Fibroblast of gingiva (primary cell): ENCODE measurements around the gene CES5A.
"Not testable (repeated sequence)": the region's sequence is repeated elsewhere in the genome, so short reads cannot be mapped to it uniquely, and the experiment has no call there.

ENCODE experiments used
- DNase-seq: peaks from one replicate; pipeline ENCODE4 v3.0.0-alpha.2; 2011; ENCODE audit warnings: low read depth

The CES5A gene, protein sequence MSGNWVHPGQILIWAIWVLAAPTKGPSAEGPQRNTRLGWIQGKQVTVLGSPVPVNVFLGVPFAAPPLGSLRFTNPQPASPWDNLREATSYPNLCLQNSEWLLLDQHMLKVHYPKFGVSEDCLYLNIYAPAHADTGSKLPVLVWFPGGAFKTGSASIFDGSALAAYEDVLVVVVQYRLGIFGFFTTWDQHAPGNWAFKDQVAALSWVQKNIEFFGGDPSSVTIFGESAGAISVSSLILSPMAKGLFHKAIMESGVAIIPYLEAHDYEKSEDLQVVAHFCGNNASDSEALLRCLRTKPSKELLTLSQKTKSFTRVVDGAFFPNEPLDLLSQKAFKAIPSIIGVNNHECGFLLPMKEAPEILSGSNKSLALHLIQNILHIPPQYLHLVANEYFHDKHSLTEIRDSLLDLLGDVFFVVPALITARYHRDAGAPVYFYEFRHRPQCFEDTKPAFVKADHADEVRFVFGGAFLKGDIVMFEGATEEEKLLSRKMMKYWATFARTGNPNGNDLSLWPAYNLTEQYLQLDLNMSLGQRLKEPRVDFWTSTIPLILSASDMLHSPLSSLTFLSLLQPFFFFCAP

GRCh38 chr16:55875273-55875672 is at the start of gene CES5A:
TSS of gene CES5A (minus strand) at chr16:55875373. CDS start at chr16:55875221, 152 bp downstream.
- DNase-seq: no peak

DNA sequence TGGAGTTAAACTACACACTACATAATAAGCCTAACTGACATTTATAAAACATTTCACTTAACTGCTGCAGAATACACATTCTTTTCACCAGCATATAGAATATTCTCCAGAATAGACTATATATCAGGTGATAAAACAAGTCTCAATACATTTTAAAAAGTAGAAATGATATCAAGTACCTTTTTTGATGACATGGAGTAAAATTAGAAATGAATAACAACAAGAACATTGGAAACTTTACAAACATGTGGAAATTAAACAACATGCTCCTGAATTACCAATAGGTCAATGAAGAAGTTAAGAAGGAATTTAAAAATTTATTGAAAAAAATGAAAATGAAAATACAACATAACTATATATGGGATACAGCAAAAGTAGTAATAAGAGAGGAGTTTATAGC is 47.5 kb upstream of the CES5A start:
- DNase-seq: no peak

GRCh38 chr16:55917373-55918160 is 42.4 kb upstream of the CES5A start:
- DNase-seq: no peak

DNA sequence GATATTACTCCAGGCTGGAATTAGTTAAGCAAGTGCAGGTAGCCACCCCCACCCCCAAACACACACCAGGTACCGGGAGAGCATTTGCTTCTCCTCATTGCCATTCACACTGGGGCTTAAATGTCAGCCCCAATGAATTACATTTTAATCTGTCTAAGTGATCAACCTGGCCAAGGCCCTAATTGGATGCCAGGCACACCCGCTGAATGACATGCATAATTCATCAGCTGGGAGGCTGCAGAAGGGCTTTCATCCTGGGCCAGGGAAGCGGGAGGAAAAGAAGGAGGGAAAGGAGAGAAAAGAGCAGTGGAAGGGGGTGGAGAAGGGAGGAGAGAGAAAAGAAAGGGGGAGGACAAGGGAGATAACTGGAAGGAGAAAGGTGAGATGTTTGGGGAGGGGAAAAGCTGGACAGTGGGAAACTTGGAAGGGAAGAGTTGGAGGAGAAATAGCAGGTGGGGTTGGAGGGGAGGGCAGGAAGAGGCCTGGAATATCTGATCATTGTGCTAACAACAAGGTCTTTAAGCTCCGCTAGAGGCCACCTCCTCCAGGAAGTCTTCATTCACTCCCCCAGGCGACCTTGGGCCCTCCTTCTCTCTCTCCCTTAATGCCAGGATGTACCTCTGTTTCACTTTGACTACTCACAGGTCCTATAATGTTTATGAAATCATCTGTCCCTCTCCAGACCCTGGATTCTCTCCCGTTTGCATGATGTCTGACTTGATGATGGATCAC is 40.1 kb upstream of the CES5A start:
- DNase-seq: no peak

- no peak for DNase-seq
Measured at GRCh38 chr16:55914383-55914782, 39.2 kb upstream of the CES5A start.

- no peak for DNase-seq
Measured at GRCh38 chr16:55913716-55914115, 38.5 kb upstream of the CES5A start.

DNA sequence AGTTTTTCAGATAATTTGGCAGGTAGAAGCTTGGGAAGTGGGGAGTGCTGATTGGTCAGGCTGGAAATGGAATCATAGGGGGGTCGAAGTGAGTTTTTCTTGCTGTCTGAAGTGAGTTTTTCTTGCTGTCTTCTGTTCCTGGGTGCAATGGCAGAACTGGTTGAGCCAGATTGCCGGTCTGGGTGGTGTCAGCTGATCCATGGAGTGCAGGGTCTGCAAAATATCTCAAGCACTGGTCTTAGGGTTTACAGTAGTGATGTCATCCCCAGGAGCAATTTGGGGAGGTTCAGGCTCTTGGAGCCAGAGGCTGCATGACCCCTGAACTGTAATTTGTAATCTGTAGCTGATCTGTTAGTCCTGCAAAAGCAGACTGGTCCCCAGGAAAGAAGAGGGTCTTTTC is 37.9 kb upstream of the CES5A start:
- DNase-seq: not testable (repeated sequence)

GRCh38 chr16:55912022-55912421 is 36.8 kb upstream of the CES5A start:
- DNase-seq: no peak

DNA sequence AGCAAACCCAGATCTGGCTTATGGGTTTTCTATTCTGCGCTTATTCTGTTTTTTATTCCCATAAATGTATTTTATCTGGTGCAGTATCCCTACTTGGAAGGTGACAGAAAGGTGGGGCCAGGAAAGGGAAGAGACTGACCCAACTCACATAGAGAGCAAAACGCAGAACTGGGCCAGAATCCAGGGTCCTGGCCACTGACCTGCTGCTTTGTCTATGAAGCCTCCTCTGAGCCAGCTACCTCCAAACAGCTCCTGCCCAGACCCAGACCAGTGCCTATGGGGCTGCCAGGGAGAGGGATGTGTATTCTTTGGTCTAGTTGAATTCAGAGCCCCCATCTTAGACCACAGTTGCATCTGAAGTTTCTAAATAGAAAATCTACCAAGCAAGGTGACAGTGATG is 36.4 kb upstream of the CES5A start:
- DNase-seq: no peak

DNA sequence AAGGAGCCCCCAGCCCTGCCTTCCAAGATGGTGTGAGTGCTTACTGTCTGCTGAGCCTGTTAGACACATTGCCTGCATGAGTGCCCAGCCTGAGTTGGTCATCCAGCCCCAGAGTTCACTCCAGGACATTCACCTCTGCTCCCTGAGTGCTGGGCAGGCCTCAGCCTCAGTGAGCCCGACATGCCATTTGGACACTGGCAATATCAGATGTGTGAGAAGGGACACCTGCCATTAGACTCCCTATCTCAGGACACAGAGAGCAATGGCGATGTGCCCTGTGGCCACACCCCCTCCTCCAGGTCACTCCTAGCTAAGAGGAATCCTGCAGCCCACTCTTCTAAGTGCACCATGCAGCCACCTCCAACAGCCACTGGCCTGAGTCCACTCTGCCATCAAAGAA is 34.7 kb upstream of the CES5A start:
- DNase-seq: no peak

GRCh38 chr16:55908641-55909040 is 33.5 kb upstream of the CES5A start:
- no peak for DNase-seq

- no peak for DNase-seq
Measured at GRCh38 chr16:55907661-55908060, 32.5 kb upstream of the CES5A start.

DNA sequence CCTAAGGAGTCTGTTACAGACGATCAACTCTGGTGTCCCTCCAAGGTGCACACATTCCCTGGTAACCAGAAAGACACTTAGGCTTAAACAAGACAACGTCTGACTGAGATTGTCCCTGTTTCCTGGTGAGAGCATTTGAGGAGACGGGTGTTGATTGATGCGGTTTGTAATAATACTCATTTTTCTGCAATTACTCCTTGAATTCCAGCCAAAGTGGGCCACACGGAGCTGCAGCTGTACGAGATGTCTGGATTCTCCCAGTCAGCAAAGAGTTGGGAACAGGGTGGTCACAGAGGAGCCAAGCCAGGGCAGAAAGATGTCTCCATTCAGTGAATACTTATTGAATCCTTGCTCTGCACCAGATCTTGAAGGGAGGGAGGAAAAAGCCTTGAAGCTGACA is 30.9 kb upstream of the CES5A start:
- no peak for DNase-seq

DNA sequence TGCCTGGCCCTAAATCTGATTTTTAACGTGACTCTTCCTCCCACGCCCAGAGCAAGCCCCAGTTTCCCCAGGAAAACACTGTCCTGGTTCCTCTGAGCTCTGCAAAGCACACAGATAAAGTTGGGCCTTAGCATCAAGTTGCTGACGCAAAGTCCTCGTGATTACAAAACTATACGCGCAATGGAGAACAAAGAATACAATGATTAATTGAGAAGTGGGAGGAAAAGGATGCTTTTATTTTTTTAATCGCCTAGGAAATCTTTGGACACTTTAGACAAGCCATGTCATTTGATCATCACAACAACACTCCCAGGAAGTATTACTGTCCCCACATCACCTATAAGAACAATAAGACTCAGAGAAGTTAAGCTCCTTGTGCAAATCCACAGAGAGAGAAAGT is 30.5 kb upstream of the CES5A start:
- no peak for DNase-seq

DNA sequence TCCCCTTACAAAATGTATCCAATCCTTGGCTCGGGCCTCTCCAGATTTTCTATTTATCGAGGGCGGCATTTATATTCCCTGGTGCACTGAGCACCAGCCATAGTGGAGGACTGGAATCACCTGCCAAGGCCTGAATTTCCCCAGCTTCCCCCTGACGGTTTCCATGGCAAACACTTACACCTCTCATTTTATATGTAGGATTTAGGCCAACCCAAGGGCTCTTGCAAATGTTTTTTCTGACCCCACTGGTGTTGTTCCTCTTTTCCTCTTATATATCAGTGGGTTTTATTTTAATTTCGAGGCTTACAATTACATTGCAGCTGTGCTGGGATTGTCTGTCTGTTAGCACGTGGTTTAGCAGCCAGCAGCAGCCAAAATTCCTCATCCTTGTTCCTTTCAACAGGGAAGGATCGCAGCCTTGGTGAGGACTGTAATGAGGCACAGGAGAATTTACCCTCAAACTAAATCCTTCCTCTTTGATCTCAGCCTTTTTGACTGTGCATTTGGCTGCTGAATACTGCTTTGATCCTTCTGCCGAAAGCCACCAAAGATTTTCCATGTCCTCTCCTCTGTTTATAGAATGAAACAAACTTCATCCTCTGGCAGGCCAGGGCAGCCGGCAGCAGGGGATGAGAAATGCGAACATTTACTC is 26.5 kb upstream of the CES5A start:
- DNase-seq: no peak

DNA sequence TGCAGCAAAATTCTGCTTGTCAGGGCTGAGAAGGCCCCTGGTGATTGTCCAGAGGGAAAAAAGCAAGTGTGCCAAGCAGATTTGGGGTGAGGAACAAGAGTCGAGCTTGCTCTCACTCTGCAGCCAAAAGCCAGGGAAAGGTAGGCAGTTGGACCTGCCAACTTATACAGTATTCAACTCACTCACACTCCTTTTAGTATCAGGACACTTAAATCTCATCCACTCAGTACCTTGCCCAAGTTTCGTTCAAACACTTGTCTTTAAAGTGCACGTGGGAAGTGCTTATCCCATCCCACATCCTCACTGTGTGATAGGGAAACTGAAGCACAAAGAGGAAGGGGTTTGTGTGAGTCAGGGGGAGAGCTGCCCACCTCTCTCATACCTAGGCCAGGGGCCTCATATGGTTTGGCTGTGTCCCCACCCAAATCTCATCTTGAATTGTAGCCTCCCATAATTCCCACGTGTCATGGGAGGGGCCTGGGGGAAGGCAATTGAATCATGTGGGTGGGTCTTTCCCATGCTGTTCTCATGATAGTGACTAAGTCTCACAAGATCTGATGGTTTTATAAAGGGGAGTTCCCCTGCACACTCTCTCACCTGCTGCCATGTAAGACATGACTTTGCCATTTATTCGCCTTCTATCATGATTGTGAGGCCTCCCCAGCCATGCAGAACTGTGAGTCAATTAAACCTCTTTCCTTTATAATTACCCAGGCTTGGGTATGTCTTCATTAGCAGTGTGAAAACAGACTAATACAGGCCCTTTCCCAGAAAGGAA is 25.6 kb upstream of the CES5A start:
- no peak for DNase-seq

- DNase-seq: no peak
Measured at GRCh38 chr16:55899857-55900256, 24.7 kb upstream of the CES5A start.

- no peak for DNase-seq
Measured at GRCh38 chr16:55898592-55898991, 23.4 kb upstream of the CES5A start.

DNA sequence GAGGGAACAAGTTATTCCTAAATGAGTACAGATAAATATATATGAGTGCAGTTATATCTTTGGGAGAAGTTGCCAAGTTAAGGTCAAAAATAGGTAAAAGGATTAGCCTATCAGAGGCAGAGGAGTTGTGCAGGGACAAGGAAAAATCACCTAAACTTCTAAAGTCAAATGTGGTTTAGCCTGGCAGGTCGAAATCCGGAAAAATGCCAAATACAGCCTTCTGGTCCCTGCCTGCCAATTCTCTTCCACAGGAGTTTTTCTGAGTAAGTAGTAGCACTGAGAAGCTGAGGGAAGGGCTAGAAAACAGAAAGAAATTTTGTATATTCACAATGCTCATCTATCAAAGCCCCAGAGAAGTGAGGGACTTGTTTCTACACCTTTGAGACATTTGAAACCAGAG is 17.6 kb upstream of the CES5A start:
- no peak for DNase-seq

- DNase-seq: no peak
Measured at GRCh38 chr16:55889518-55889917, 14.3 kb upstream of the CES5A start.

DNA sequence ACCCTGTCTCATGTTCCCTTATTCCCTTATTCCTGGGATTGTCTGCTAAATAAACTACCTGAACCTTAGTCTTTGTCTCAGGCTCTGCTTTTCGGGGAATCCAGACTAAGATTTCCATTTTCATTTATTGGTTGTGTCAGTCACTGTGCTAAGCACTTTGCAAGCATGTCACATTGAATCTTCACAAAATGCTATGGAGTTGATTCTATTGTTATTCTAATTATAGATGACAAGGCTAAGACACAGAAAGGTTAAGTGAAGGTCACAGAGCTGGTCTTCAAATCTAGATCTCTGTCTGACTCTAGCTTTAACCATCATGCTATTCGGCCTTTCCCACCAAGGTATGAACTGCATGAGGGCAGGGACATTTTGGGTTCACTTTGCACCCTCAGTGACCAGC is 13.4 kb upstream of the CES5A start:
- no peak for DNase-seq
